GM21619 (cell line): ENCODE data around the gene ZNF362.
"Not testable (repeated sequence)": the region's sequence is repeated elsewhere in the genome, so short reads cannot be mapped to it uniquely, and the experiment has no call there.

ENCODE experiments used
- ATAC-seq: cut with Tn5 transposase; IDR thresholded peaks from one replicate; pipeline ENCODE4 v1.9.1; 2021; ENCODE audit not compliant: unreplicated experiment

The ZNF362 gene

DNA sequence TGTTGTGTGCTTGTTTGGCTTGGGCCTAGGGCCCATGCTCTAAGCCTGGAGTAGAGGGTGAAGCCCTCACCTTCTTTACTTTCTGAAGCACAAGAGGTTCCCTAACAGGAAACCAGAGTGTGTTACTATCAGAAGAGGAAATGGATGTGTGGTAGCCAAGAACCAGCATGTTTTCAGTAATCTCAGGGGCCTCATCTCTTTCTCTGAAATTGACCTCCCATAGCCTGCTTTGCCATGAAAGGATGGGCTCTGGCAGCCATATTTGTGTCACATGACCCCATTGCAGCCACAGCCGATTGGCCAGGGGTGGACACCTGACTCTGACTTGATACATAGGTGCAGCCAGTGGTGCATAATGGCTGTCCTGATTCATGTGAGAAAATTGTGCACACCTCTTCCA, 46.0 kb downstream of the ZNF362 start:
- no peak for ATAC-seq

DNA sequence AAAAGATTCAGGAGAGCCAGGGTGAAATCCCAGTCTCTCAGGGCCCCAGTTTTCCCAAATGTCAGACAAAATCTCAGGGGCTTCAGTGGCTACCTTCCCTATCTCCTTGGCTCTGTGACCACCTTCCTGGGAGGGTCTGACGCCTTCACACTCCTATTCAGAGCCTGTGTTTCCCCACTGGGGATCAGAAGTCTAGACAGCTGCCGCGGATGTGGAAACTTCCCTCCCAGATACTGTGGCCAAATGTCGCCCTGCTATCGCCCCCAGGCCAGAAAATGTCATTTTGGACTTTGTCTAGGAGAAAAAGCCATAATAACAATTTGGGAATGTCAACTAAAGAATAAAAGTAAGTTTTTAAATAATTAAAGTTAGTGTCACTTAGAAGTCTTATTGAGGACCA, 48.7 kb downstream of the ZNF362 start:
- ATAC-seq: no peak

DNA sequence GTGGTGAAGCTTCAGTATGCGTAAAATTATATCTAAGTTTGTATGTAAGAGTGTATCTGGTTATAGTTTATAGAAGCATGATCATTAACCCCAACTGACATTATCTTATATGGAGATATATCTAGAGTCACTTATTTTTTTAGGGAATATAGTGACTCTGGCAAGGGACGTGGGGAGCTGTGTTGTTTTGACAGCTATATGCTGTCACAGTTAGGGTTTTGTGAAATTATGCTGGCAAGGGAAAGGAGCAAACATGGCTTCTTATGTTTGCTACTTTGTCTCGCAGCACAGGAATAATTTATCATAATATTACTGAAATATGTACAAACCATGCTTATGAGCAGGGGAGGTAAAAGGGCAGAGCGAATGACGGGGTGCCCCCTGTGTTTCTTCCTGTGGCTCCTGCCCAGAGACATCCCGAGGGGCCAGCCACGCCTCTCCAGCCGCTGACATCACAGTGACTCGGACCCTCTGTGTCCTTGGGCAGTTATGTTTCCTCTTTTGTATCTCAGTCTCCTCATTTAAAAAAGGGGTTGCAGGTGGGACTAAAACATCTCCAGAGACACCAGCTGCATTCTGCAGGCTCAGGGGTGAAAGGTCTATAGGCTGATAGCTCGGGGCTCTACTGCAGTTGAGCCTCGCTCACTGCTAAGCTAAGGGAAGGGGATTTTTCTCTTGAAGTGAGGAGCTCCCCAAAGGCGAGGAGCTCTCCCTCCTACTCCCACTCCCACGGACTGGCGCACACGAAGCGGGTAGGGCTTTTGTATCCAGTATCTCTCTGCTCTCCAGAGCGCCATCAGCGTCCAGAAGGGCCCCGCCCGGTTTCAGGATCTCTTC, 49.7 kb downstream of the ZNF362 start:
- ATAC-seq: no peak

DNA sequence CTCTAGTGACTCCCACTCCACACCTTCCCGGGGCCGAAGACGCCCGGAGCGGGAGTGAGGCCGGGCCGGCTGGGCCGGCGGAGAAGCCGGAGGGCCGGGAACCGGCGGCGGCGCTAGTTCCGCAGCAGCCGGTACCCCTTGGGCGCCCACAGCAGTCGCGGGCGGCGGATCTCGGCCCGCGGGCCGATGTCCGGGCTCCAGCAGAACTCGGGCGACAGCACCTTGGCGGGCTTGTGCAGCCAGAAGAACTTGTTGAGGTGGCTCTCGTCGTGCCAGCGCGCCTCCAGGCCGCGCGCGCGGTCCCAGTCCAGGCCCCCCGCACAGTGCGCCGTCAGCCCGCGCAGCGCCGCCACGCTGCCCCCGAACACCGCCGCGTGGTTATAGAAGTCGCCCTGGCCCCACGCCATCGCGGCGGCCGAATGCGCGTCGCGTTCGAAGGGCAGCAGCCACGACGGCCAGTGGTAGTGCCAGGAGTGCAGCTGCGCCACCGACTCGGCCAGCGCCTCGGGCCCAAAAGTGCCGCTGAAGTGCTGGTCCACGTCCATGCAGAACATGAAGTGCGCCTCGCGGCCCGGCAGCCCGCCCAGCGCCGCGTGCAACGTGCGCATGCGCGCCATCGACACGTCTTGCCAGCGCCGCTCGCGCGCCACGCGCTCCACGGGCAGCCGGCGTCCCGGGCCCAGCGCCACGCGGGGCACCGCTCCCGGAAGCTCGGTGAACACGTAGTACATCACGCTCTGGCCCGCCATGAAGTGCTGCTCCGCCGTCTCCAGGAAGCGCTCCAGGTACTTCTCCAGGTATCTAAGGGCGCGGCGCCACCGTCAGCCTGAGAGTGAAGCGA, 50.6 kb downstream of the ZNF362 start:
- ATAC-seq: no peak

DNA sequence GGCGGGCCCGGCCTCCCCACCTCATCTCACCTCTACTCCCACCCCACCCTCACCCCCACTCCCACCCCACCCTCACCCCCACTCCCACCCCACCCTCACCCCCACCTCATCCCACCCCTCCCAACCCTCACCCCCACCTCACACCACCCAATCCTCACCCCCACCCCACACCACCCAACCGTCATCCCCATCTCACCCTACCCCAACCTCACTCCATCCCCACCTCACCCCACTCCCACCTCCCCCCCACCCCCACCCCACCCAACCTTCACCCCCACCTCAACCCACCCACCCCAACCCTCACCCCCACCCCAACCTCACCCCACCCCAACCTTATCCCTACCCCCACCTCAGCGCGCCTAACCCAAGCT, 51.2 kb downstream of the ZNF362 start:
- ATAC-seq: no peak

DNA sequence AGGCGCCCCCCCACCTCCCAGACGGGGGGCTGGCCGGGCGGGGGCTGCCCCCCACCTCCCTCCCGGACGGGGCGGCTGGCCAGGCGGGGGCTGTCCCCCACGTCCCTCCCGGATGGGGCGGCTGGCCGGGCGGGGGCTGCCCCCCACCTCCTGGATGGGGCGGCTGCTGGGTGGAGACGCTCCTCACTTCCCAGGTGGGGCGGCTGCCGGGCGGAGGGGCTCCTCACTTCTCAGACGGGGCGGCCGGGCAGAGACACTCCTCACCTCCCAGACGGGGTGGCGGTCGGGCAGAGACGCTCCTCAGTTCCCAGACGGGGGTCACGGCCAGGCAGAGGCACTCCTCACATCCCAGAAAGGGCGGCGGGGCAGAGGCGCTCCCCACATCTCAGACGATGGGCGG, 53.1 kb downstream of the ZNF362 start:
- not testable (repeated sequence) for ATAC-seq

DNA sequence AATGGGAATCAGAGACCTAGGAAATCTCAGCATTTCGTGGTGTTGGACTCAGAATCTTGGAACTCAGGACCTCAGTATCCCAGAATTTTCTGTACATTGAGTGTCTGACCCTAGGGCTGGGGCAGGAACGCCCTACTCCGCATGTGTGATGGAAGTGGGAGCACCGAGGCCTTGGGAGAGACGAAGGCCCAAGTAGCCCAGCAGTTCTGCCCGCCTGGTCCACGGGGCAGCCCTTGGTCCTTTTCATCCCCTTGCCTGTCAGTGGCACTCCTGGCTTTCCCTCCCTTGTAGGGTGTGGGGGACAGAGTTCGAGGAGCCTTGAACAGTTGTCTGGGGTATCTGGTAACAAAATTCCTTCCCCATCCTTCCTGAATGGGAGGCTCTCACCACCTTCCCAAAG, 54.4 kb downstream of the ZNF362 start:
- no peak for ATAC-seq

DNA sequence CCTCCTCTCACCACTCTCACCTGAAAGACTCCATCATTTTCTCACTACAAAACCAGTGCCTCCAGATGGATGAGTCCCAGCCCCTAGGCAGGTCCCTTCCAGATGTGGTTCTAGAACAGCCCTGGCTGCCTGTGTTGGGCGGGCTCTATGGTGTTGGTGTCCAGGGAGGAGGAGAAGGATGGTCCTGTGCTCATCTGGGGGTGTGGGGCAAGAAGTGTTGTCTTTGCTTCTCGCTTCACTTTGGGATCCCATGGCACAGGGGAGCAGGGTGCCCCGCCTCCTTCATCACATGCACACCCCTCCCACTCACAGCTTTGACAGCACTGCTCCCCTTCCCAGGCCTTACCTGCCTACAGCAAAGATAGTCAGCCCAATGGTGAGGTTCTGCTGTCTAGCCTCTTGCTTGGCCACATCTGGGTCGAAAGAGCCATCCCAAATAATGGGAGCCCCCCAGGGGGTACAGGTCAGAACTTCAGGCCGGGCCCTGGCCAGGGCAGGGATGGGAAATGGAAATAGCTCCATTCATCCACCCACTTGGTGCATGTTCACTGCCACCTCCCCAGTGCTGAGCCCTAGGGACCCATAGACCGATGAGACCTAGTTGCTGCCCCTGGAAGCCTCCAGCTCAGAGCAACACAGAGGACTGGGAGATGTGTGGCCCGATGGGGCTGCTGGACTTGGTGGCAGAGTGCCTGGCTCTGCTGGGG, 55.6 kb downstream of the ZNF362 start:
- no peak for ATAC-seq

DNA sequence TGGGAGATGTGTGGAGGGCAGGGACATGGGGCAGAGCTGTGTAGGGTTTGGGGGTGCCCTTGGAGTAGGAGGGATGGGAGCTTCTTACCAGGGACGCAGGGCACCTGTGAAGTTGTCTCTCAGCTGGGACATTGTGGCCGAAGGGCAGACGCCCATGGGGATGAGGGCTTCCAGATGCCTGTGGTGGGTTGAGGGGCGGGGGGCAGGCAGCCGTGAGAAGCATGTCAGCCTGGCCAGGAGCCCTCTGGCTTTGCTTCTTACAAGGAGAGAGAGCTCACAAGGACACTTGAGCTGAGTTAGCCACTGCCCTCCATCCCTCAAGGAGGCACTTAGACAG, 56.1 kb downstream of the ZNF362 start:
- no peak for ATAC-seq

DNA sequence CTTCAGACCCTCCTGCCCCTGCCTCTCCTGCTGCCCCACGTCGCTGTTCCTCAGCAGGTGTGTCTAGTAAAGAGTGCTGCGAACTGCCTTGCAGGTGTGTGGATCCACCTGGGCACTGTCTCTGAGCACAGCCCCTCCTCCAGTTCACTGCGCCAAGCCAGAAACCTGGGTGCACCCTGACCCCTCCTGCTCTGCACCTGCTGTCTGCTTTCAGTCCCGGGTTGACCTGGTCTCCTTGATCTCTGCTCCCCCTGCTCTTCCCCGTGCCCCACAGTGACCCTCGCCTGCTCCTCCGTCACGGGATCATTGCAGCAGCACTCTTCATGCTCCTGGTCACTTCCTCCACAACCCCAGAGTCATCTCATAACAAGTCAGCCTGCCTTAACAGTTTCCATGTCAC, 58.1 kb downstream of the ZNF362 start:
- no peak for ATAC-seq

DNA sequence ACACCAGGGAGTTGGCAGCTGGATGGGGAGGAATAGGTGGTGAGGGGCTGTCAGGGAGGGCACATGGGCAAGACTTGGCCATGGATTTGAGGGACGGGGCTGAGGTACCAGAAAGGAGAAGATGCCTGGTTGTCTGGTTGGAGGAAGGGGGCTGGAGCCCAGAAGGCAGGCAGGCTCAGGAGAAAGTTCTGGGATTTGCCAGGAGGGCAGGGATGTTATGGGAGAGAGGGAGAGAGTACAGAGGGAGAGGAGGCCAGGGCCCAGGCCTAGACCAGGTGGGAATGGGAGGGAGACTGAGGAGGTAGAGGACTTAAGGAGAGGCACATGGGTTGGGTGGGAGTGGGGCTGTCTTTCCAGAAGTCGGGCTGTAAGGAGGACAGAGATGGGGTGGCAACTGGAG, 60.3 kb downstream of the ZNF362 start:
- ATAC-seq: no peak

DNA sequence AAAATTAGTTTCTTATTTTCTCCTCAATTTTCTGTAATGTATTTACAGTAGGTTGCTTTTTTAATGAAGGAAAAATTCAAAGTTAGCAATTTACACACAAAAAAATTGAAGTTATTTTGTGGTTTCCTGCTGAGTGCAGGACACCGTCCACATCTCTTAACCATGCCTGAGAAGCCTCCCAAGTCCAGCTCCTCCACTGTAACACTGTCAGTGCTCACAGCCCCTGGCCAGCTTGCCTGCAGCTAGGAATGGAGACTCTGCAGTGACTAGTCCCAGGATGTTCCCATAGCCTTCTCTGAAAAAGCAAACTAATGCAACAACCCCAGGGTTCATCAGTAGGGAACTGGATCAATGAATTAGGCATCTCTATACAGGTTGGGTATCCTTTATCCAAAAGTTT, 61.1 kb downstream of the ZNF362 start:
- no peak for ATAC-seq

DNA sequence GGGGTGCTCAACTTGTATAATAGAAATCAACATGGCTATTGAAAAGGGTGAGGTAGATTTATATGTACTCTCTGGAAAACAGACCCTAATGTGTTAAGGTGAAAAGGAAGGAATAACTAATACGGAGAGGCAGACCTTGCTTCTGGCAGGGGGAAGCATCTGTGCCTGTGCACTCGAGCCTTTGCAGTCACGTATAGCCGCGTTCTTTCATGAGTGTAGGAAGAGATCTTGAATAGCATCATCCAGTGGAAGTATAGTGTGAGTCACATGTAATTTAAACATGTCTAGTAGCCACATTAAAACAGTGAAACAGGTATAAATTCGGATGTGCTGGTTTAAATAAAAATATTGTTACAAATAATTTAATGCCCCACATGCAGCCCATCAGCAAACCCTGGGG, 61.7 kb downstream of the ZNF362 start:
- no peak for ATAC-seq

DNA sequence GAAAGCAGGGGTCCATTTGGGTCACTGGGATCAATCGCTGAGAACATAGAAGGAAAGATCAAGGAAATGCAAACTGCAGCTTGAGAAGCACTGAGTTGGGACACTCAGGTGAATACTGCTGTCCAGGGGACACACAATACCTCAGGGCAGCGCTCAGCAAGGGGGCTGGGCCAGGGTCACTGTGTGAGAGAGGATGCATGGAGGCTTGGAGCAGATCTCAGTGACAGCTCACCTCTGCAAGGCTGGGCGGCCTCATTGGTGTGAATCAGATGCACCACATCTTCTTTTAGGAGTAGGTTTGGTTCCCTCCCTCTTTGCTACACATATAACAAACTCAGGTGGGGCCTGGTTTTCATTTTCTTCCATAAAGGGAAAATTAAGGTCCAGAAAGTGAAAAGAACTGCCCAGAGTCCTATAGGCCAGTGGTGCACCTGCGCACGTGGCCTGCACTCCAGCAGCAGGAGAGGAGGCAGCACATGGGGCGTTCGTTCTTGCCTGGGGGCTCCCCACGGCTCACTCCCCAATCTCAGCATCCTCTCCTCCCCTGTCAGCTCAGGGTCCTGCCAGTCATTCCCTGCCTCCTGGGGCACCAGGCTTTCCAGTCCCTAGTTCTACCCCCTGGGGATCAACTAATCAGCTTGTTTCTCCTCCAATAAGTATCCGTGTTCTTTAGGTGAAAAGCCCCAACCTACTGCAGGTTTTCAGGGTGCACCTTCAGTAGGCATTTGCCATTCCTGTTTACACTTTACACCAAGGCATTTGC, 63.1 kb downstream of the ZNF362 start:
- no peak for ATAC-seq

DNA sequence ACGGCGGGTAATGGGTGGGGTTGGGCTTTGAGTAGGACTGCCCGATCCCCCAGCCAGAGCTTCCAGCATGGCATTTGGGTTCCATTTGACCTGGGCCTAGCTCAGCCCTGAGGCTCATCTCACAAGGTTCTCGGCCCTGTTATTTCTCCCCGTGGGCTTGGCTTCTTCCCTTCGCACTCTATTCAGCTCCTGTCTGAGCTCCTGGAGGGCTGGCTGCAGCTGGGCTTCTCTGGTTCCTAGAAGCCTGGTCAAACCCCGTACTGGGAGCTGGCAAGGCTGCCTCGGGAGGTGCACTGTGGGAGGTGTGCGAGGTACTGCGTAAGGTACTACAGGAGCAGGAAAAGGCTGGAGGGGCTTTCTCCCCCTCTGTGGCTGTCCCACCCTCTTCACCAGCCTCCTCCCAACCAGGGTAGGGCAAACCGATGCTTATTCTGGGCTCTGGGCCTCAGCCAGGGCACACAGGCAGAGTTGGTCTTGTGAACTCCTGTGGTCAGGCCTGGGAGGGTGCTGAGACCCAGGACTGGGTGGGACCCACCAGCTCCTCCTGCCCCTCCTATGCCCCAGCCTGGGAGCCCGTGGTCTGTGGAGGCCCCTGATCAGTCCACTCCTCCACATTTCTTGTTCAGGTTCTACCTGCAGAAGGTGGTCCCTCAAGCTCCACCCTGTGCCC, 63.8 kb downstream of the ZNF362 start:
- ATAC-seq: no peak

DNA sequence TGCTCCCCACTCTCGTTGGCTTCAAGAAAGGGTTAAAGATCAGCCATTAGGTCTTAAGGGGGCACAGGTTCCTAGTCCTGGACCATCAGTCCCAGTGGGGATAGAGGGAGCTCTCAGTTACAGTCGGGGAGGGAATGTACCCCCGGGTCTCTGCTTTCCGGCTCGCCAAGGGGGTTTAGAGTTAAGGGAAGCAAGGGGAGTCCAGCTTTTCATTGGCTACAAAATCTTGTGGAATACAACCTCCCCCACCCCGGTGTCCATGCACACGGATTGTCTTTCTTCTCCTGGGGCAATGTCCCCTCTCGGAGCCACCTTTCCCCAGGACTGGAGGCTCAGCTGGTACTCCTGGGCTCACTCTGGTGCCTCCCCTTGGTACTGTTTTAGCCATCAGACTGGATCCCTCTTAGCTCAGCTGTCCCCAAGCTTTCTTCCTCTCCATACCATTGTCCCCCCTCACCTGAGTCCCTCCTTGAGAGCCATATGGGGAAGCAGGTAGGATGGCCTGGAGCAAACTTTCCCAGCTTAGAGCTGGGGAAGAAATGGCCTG, 64.4 kb downstream of the ZNF362 start, which contains the start of gene A3GALT2:
TSS of gene A3GALT2 (minus strand) at position 480 of the 547 bp plus-strand sequence. CDS start at position 480, 0 bp downstream.
- ATAC-seq: no peak

DNA sequence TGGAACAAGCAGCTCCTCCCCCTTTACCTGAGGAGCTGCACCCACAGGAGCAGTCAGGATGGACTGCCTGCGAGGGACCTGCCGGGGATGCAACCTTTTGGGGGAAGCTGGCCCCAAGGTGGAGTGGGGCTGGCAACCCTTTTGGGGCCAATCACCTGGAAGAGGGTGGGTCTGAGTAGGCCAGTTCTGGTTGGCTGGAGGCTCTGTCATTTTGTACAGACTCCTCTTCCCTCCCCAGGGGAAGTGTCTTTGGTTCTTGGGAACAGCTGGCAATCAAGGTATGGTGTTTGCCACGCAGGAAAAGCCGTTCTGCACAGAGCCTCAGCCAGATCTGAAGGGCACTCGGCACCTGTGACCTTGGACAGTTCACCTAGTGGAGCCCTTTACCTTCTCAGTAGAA, 64.9 kb downstream of the ZNF362 start:
- ATAC-seq: no peak

DNA sequence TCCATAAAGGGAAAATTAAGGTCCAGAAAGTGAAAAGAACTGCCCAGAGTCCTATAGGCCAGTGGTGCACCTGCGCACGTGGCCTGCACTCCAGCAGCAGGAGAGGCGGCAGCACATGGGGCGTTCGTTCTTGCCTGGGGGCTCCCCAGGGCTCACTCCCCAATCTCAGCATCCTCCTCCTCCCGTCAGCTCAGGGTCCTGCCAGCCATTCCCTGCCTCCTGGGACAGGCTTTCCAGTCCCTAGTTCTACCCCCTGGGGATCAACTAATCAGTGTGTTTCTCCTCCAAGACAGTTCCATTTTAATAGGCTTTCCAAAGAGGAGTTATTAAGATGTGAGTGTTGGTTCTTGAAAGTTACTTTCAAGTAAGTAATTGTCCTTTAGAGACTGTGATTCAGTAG, 65.8 kb downstream of the ZNF362 start:
- ATAC-seq: no peak

DNA sequence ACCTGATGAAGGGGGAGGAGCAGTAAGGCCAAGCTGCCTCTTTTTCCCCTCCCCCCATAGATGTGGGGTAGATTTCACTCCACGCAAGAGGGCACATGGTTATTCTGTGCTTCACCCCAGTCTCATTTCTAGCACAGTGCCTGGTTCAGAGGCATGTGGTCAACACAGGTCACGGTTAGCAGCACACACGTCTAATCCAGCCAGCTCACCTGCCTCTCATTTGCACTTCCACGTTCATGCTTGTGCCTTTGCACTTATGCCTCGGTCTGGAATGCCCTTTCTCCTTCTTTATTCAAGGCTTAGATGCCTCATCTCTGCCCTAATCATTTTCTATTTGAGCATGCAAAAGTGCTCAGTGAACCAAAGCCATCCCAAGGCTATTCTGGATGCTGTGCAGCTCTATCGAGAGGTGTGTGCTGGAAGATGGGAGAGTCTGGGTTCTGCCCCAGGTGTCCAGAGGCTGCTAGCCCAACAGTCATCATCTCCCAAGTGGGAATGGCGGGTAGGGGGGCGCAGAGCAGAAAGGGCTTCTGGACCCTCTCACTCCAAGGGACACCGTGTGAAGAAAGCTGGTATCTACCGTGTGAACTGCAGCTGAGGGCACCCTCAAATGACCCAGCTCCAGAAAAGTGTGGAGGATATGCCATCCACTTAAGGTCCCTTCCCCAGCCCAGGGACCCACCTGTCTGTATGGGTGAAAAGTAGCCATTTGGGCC, 66.7 kb downstream of the ZNF362 start:
- no peak for ATAC-seq
